SK-N-SH (cell line): ENCODE measurements around the gene IPMK.

Experiments
- RAD21 ChIP-seq: IDR thresholded peaks from 2 replicates; pipeline ENCODE4 v1.6.1; 2012; ENCODE audit warnings: mild to moderate bottlenecking, low read length
- TAF1 ChIP-seq: IDR thresholded peaks from 2 replicates; pipeline ENCODE4 v1.6.1; 2012; ENCODE audit warnings: low read depth, mild to moderate bottlenecking, low read length, moderate library complexity, borderline replicate concordance
- TF ChIP-seq, protein P1 (sequence below): IDR thresholded peaks from 2 replicates; pipeline ENCODE4 v1.6.1; 2012; ENCODE audit warnings: mild to moderate bottlenecking, low read depth, low read length, moderate library complexity

- TF ChIP-seq, protein P1, sequence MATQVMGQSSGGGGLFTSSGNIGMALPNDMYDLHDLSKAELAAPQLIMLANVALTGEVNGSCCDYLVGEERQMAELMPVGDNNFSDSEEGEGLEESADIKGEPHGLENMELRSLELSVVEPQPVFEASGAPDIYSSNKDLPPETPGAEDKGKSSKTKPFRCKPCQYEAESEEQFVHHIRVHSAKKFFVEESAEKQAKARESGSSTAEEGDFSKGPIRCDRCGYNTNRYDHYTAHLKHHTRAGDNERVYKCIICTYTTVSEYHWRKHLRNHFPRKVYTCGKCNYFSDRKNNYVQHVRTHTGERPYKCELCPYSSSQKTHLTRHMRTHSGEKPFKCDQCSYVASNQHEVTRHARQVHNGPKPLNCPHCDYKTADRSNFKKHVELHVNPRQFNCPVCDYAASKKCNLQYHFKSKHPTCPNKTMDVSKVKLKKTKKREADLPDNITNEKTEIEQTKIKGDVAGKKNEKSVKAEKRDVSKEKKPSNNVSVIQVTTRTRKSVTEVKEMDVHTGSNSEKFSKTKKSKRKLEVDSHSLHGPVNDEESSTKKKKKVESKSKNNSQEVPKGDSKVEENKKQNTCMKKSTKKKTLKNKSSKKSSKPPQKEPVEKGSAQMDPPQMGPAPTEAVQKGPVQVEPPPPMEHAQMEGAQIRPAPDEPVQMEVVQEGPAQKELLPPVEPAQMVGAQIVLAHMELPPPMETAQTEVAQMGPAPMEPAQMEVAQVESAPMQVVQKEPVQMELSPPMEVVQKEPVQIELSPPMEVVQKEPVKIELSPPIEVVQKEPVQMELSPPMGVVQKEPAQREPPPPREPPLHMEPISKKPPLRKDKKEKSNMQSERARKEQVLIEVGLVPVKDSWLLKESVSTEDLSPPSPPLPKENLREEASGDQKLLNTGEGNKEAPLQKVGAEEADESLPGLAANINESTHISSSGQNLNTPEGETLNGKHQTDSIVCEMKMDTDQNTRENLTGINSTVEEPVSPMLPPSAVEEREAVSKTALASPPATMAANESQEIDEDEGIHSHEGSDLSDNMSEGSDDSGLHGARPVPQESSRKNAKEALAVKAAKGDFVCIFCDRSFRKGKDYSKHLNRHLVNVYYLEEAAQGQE, result no peak
- no peak for TF ChIP-seq RAD21
- TF ChIP-seq TAF1, result no peak
These were observed 87.0 kb downstream of the IPMK start for GRCh38 chr10:58180666-58181065.
